ENCODE results near the gene TUBD1. TPM values are rescaled to one million over a fixed set of nuclear protein-coding genes. Genes with fewer than 3 reads are reported as not detected.

The TUBD1 gene
- total and polyA plus RNA-seq, 2 of the 13 experiments (the other 11 are each of a cell fraction or from before 2014, with no cell fraction given) = 18.2 to 25.9 TPM

- TF ChIP-seq HMGXB3 (CRISPR knock-in tag; IDR thresholded peaks at IDR 0.05; ENCODE audit: borderline replicate concordance) (no peak), ZNF615 (CRISPR knock-in tag; IDR thresholded peaks at IDR 0.05; ENCODE audit: borderline replicate concordance) (no peak; the same call in 1 of the 2 replicates), BCL6 (CRISPR knock-in tag; IDR thresholded peaks at IDR 0.05) (peak; percentile 32; the same call in 1 of the 2 replicates), KAT7 (CRISPR knock-in tag; IDR thresholded peaks at IDR 0.05; ENCODE audit: borderline replicate concordance) (0 out of 2 replicates have a peak, but pooled peaks have one; percentile 56), ZNF362 (CRISPR knock-in tag; IDR thresholded peaks at IDR 0.05; ENCODE audit: borderline replicate concordance) (peak; percentile 79; the same call in 1 of the 2 replicates), ZKSCAN1 (IDR thresholded peaks at IDR 0.05; ENCODE audit: low read length) (no peak), FOXA3 (CRISPR knock-in tag; IDR thresholded peaks at IDR 0.05) (peak; percentile 22), TBP (CRISPR knock-in tag; IDR thresholded peaks at IDR 0.05) (no peak), GTF3A (CRISPR knock-in tag; conservative IDR thresholded peaks at IDR 0.05) (no peak), SOX13 (IDR thresholded peaks at IDR 0.05) (no peak), SOX13 (CRISPR knock-in tag; conservative IDR thresholded peaks at IDR 0.05 in 1 of 2, IDR thresholded peaks at IDR 0.05 in 1 of 2) (peak in 1 of 2 experiments; percentile 56; a peak in 1 of 4 replicates), NFE2L1 (CRISPR knock-in tag; IDR thresholded peaks at IDR 0.05; ENCODE audit: borderline replicate concordance) (no peak), NFKBIZ (CRISPR knock-in tag; IDR thresholded peaks at IDR 0.05) (0 out of 2 replicates have a peak, but pooled peaks have one; percentile 34), SALL1 (CRISPR knock-in tag; IDR thresholded peaks at IDR 0.05) (peak; percentile 51), RXRA (CRISPR knock-in tag; IDR thresholded peaks at IDR 0.05) (0 out of 2 replicates have a peak, but pooled peaks have one; percentile 39), ZNF292 (CRISPR knock-in tag; IDR thresholded peaks at IDR 0.05; ENCODE audit: borderline replicate concordance, low read depth) (peak; percentile 64; the same call in 1 of the 2 replicates), FOXA1 (IDR thresholded peaks at IDR 0.05) (no peak), FOXA1 (CRISPR knock-in tag; IDR thresholded peaks at IDR 0.05) (0 out of 2 replicates have a peak, but pooled peaks have one; percentile 41), ARID4A (CRISPR knock-in tag; IDR thresholded peaks at IDR 0.05; ENCODE audit: borderline replicate concordance) (peak; percentile 42; the same call in 1 of the 2 replicates), XRCC5 (optimal IDR thresholded peaks at IDR 0.05; ENCODE audit: low read length) (no peak), RCOR2 (CRISPR knock-in tag; IDR thresholded peaks at IDR 0.05) (0 out of 2 replicates have a peak, but pooled peaks have one; percentile 46)
These were observed 44.0 kb downstream of the TUBD1 start (continued) for GRCh38 chr17:59848778-59849177.
